Left hindlimb (tissue), 1 donor: ENCODE measurements around the gene PDE4A.
A peak's percentile ranks its signal among the peaks of the same experiment; 100 is the strongest.

Source experiments
- DNase-seq: peaks from one replicate; pipeline ENCODE4 v3.0.0-alpha.2; 2018

Gene PDE4A

DNA sequence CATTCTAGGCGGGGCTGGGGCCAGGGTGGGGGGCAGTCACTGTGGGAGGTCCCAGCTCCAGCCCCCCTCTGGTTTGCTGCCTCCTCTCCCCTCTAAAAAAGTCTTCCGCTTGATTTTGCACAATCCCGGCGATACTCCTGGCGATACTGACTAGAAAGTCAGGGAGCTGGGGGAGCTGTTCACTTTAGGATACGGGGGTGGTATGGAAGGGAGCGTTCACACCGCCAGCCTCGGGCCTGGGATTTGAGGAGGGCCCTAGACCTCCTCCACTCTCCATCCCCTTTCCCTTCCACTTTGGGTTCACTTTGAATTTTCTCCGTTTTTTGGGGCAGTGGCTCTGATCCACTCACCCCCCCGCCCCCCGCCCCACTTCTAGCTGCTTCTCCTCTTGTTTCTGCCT is 47.8 kb downstream of the PDE4A start:
- no peak for DNase-seq

DNA sequence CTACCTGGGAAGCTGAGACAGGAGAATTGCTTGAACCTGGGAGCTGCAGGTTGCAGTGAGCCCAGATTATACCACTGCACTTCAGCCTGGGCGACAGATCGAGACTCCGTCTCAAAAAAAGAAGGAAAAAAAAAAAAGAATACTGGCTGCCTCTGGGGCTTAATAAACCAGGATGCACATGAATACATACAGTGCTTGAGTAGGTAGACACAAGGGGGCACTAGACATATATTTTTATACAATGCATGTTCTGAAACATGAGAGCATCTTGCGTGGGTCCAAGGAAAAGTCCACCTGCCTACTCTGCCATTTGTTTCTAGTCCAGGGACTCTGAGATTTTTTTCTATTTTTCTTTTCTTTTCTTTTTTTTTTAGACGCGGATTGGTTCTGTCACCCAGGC is 51.6 kb downstream of the PDE4A start:
- DNase-seq = no peak

DNA sequence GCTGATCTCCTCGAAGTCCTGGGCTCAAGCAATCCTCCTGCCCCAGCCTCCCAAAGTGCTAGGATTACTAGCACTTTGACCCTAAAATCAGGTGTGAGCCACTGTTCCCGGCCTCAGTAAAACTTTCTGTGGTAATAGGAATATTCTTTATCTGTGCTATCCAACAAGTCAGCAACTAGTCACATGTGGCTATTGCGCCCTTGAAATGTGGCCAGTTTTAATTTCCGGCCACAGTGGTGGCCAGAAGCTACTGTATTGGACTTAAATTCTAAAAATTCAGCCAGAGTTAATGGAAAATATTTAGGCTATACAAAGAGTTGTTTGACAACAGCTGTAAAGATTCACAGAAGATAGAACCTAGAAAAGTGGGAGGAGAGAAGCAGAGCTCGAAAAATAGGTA is 52.9 kb downstream of the PDE4A start:
- DNase-seq = no peak

DNA sequence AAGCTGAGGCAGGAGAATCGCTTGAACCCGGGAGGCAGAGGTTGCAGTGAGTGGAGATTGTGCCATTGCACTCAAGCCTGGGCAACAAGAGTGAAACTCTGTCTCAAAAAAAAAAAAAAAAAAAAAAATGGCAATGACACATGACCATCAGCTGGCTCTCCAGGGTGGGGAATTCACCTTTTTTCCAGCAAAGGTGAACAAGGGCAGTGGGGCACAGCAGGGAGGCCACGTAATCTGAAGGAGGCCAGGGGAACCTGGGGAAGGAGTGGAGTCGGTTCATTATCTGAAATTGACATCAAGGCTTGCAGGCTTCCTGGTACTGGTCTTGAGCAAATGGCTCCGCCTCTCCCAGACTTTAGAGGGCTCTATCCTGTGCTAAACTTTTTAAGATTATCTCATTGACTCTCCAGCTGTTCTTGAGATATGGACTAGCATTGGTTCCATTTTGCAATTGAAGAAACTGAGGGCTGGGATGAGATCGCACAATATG is 54.7 kb downstream of the PDE4A start:
- DNase-seq = no peak

DNA sequence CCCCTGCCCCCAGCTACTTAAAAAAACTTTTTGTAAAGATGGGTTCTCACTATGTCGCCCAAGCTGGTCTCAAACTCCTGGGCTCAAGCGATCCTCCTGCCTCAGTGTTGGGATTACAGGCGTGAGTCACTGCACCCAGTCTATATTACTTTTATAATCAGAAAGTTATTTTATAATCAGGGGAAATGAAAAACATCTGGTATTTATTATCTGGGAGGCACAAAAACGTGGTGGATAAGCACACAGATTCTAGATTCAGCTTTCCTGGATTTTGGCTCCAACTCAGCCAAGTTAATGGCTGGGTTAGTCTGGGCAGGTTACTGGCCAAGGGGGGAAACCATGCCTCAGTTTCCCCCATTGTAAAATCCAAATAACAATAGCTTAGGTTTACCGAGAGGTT is 58.1 kb downstream of the PDE4A start:
- no peak for DNase-seq

DNA sequence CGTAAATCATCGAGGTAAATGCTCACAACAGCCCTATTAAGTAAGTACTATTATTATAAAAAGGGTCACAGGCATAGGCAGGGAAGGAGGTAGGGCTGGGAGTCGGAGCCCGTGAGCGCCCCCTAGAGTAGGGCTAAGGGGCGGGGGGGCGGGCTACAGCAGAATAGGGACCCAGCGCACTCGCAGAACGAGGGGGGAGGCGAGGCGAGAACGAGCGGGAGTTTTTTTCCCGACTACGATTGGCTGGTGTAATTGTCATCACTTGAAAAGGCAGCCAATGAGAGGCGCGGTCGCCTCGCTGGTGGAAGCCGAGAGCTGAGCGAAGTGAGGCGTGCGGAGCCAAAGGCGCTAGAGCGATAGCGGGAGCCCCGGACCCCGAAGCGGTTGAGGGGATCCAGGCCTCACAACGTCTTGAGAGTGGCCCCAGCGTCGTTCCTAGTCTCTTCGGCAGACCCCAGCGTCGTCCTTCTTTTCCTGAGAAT is 58.6 kb downstream of the PDE4A start:
- peak; percentile 91 for DNase-seq

DNA sequence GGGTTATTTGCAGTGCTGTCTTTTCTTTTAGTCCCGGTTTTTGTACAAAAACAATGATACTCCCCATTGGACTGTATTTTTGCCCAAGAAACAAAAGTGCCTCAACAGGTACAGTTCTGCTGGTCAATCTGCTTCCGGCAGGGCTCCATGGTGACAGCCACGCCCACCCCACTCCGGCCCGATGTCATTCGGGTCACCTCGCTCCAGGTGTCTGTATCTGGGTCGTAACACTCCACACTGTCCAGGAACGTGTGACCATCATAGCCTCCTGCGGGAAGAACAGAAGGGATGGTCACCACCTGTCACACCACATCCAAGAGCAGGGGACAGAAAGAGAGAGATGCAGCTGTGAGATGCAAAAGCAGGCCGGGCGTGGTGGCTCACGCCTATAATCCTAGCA is 66.2 kb downstream of the PDE4A start:
- no peak for DNase-seq

DNA sequence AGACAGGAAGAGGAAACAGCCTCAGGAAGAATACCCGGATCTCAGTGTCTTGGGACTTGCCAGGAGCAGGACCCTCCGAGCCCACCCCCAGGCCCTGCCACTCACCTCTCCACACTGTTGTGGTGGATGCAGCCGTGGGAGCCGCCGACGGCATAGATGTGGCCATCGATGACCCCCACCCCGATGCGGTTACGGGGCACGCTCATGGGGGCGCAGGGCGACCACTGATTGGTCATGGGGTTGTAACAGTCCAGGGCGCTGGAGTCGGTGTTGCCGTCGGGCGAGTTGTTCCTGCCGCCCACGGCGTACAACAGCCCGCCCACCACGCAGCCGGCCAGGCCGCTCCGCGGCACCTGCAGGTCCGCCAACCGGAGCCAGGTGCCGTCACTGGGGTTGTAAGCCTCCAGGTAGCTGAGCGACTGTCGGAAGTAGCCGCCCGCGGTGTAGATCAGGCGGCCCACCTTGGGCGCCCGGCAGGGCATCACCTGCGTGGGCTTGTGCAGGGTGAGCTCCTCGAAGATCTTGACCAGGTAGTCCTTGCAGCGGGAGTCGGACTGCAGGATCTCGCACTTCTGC is 71.2 kb downstream of the PDE4A start:
- DNase-seq = no peak

DNA sequence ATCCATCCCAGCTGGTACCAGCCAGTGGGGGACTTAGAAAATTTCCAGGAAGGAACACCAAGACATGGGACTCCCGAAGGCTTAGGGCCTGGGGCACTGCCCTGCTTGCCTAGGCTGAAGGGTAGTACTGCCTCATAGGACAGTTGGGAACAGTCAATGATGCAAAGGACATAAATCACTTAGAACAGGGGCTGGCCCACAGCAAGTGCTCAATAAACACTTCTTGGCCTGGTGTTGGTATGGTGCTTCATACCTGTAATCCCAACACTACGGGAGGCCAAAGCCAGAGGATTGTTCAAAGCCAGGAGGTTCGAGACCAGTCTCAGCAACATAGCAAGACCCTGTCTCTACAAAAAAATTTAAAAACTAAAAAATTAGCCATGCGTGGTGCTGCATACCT is 77.0 kb downstream of the PDE4A start:
- DNase-seq = no peak

DNA sequence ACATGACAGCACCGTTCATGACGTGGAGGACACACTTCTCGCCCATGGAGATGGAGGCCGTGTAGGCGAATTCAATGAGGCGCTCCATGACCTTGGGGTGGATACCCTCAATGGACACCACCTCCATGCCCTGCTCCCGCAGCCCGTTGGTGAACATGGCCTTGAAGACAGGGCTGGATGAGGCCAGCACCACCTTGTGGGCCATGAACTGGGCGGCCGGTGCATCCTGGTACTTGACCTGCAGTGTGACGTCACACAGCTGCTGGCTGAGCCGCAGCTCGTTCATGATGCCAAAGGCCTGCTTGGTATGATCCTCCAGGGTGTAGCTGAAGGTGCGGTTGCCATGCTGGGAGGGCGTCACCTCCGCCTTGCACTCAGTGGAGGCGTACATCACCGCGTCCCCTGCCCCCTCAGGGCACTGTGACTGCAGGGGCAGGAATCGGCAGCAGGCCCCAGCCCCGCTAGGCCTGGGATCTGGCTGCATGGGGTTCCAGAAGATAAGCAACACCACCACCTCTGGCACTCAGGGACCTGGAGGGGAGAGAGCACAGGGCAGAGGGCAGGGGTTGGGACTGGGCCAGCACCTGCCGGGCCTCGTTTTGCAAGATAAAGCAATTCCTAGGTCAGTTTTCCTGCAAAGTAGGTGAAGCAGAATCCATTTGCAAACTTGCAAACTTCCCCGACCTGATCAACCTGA is 79.4 kb downstream of the PDE4A start:
- no peak for DNase-seq

DNA sequence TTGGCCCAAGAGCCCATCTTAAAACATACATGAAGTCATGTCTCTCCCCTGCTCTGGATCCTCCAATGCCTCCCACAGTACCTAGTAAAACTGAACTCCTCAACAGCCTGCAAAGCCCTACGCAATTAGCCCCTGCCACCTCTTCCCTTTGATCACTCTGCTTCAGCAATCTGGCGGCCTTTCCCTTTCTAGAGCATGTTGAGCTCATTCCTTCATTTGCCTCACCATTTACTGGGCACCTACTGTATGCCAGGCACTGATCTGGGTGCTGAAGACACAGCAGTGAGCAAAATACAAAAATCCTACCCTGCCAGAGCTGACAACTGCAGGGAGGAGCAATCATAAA is 79.9 kb downstream of the PDE4A start:
- DNase-seq = no peak

DNA sequence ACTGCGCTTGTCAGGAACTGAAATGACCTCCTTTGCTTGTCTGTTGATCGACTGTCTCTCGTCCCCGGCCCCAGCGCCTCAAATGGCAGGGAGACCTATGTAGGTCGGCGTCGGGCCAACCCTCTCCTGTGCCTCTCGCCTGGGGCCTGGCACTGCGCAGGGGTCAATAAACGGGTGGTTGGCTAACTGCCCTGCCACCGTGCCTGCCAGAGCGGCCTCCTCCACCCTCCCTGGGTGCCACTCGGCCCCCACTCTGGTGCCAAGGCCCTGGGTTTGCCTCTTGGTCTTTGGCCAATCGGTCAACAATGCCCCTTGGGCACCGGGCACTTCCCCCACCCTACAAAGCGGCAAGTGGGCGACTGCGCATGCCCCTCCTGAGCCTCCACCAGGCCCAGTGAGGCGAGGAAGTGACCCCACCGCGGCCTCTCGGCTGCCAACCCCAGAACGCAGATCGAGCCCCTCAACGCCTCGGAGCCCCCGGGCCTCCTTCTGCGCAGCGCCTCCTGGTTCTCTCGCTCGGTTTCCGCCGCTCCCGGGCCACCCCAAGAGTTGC is 81.7 kb downstream of the PDE4A start:
- DNase-seq = peak; percentile 69

DNA sequence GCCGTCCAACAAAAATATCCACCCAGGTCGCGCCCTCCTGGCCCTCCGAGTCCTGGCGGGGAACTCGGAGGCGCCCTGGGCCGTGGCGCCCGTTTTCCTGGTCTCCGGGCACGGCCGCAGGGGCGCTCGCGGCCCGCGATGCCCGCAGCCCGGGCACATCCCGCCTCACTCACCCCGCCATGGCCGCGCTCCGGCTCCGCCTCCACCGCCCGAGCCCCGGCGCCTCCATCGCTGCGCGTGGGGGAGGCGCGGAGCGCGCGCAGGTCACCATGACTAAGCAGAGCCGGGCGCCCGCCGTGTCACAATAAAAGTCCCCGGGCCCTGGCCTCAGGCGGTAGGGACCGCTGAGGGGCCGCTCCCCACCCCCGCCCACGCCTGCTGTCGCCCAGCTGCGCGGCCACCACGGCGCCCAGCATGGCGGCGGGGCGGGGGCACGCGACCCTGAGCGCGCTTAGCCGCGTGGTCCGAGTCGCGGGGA is 82.2 kb downstream of the PDE4A start:
- peak; percentile 95 for DNase-seq

DNA sequence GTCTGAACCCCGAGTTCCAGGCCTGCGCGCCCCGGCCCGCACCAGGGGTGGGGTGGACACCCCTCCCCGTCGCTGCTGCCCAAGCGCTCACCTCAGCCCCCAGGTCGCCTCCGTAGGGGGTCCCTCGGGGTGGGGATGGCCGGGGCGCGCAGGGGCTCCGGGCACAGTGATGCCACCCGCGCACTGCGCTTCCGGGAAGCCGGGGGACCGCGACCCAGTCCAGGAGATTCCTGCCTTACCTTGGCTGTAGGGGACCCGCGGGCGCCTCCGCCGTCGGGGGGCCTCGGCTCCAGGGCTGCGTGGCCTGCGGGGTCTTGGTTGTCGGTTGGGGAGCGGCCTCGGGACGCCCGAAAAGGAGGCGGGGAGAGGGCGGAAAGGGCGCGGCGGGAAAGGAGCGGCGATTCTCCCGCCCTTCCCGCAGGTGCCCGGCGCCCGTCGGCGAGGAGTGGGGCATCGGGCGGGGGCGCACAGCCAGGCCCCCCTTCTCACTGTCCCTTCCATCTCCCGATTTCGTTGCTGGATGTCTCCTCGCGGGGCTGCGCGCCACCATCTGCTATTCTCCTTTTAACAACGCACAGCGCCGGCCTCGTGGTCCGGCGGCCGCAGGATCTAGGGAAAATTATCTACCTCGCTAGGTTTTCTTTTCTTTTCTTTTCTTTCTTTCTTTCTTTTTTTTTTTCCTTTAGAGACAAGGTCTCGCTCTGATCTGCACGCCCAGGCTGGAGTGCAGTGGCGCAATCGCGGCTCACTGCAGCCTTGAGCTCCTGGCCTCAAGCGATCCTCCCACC is 82.9 kb downstream of the PDE4A start, which contains the start of gene KEAP1:
Gene KEAP1, minus strand, starts transcription at position 355 of the 788 bp plus-strand sequence. CDS start 3,323 bp downstream, outside the sequence.
- DNase-seq = peak; percentile 74

DNA sequence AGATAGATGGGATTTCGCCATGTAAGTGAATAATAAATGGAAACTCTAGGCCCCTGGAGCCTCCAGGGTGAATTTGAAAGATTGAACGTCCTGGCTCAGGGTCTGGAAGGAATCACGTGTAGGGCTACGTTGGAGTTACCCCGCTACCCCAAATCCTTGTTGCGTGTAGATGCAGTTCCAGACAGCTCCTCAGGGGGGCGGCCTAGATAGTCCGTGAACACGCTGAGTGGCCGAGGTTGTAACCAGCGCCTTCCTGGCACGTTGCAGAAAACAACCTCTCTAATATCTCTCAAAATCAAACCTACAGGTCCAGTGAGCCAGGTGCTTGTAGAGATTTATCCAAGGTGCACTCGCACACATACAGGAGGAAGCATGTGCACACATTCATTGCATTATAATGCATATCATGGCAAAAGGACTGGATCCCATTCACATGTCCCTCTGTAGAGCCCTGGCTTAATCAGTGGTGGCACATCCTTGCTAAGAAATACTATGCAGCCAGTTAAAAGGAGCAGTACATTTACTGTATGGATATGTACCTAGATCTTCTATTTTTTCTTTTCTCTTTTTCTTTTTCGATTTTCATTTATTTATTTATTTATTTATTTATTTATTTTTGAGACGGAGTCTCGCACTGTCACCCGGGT is 85.4 kb downstream of the PDE4A start:
- DNase-seq = no peak

DNA sequence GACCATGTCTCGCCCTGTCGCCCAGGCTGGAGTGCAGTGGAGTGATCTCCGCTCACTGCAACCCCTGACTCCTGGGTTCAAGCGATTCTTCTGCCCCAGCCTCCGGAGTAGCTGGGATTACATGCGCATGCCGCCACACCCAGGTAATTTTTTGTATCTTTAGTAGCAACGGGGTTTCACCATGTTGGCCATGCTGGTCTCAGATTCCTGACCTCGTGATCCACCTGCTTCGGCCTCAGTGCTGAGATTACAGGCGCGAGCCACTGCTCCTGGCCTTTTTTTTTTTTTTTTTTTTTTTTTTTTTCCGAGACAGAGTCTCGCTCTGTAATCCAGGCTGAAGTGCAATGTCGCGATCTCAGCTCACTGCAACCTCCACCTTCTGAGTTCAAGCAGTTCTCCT is 87.7 kb downstream of the PDE4A start:
- DNase-seq = no peak

DNA sequence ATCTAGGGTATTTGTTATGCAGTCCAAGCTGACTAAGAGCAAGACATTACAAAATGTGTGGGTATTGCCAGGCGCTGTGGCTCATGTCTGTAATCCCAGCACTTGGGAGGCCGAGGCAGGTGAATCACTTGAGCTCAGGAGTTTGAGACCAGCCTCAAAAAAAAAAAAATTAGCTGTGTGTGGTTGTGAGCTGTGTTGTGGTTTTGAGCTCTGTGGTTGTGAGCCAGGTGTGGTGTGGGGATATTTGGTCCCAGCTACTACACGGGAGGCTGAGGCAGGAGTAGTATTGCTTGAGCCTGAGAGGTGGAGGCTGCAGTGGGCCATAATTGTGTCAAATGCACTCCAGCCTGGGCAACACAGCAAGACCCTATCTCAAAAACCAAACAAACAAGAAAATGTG is 88.4 kb downstream of the PDE4A start:
- DNase-seq = no peak

DNA sequence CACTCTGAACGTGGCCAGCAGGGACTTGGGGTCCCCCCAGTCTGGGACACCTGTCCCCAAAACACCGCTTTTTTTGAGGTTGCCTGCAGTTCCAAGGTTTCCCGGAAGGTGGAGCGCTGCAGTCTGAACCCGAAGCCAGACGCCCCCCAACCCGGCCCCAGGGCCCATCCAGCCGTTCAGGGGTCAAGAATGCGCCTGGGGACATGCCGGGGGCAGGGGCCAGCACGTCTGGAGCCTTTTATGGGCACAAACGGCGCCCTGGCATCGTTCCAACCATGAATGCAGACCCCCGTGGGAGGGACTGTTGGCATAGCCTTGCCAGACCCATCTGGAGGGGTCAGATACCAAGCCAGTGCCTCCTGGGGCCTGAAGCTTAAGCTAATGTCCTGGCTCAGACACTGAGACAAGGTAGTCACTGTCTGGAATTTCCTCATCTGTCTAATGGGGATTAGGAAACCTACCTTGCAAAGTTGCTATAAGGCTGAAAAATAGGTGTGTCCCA is 90.0 kb downstream of the PDE4A start:
- DNase-seq = no peak

DNA sequence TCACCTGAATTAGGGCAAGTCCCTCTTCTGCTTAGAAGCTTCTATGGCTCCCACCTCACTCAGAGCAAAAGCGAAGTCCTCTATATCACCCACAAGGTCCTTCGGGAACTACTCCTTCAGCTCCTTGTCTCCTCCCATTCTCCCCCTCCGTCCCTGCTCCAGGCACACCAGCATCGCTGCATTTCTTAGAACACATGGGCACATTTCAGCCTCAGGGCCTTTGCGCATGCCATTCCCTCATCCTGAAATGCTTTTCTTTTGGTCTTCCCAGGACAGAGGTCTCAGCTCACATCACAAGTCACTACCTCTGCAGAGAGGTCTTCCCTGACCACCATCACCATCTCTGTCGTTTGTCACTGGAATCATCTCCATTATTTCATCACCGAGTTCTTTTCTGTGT is 92.9 kb downstream of the PDE4A start:
- no peak for DNase-seq

DNA sequence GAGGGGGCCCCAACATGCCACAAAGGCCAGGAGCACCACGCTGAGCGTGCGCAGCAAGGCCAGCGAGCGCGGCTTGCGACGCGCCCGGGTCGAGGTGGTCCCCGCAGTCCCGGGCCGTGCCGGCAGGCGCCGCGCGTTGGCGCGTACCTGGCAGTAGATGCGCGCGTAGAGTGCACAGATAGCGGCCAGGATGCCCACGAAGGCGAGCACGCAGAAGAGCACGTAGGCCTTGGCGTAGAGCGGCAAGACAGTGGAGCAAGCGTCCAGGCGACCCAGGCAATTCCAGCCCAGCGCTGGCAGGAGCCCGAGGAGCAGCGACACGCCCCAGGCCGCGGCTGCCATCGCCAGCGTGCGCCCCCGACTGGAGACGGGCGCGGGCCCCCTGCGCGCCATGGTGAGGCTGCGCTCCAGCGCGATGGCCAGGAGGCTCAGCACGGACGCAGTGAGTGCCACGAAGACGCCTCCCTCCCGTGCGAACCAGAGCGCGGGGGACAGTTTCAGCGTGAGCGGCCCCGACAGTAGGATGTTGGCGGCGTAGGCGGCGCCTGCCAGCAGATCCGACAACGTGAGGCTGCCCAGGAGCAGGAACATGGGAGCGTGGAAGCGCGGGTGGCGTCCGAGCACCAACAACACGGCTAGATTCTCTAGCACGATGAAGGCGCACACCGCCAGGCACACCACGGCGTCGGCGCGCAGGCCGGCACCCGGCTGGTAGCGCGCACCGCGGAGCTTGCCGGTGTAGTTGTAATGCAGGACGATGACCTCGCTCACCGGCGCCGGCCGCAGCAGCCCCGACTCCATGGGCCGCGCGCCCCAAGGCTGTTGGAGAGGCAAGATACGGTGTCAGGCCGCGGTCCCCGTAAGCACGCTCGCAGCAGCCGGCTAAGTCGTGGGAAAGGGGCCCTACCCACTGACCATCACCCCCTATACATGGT is 94.1 kb downstream of the PDE4A start:
- no peak for DNase-seq

DNA sequence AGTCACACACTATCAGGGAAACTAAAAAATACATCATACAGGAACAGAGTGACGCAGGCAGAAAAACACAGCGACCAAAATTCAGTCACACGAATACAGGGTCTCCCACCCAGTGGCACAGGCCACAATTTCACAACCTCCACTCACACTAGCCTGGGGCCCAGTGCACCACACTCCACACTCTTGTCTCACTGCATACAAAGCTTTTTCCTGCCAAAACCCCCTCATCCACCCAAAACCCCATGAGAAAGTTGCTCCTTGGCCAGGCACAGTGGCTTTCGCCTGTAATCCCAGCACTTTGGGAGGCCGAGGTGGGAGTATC is 95.7 kb downstream of the PDE4A start:
- DNase-seq = no peak
